ENCODE measurements around the gene TSPAN6.

The TSPAN6 gene, protein sequence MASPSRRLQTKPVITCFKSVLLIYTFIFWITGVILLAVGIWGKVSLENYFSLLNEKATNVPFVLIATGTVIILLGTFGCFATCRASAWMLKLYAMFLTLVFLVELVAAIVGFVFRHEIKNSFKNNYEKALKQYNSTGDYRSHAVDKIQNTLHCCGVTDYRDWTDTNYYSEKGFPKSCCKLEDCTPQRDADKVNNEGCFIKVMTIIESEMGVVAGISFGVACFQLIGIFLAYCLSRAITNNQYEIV

DNA sequence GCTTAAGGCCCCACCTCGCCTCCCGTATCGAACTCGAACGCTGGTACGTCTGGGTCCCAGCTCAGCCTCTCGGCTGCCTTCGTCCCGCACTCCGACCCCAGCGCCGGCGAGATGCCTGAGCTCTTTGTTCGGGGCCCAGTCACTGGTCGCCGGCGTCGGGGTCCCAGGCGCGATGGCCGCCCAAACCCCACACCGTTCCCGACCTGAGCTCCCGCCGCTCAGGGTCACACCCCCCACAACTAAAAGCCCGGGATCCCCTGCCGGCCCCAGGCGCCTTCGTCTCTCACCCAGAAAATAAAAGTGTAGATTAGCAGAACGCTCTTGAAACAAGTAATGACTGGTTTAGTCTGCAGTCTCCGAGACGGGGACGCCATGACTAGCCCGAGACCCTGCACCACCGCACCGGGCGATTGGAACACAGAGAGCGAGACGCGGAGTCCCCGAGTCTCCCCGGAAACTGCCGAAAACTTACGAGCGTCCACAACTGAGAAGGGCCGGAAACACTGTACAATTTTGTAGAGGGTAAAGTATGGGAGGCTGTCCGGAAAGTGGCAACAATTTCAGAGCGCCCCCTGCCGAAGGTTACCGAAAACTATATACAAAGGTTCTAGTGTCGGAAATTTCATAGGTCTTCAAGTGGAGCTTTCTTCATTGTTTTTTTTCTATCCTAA, at the start of gene TSPAN6:
Gene TSPAN6 (minus strand): TSS at position 486 of the 671 bp plus-strand sequence. CDS start 112 bp downstream, at position 374.
- peak; percentile 95 for DNase-seq

DNA sequence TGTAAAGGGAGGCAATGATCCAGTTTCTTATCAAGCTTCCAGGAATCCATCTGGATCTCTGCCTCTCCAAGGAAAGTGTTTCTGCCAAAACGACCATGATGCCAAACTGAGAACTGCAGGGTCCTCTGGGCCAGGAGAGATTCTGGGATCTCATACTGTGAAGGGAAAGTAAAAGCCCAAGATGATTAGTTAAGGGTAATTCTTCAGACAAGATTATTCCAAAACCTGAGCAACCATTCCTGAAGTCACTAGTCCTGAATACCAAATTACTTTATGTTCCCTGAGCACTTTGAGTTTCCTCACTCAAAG, 49.3 kb upstream of the TSPAN6 start:
- no peak for DNase-seq

DNA sequence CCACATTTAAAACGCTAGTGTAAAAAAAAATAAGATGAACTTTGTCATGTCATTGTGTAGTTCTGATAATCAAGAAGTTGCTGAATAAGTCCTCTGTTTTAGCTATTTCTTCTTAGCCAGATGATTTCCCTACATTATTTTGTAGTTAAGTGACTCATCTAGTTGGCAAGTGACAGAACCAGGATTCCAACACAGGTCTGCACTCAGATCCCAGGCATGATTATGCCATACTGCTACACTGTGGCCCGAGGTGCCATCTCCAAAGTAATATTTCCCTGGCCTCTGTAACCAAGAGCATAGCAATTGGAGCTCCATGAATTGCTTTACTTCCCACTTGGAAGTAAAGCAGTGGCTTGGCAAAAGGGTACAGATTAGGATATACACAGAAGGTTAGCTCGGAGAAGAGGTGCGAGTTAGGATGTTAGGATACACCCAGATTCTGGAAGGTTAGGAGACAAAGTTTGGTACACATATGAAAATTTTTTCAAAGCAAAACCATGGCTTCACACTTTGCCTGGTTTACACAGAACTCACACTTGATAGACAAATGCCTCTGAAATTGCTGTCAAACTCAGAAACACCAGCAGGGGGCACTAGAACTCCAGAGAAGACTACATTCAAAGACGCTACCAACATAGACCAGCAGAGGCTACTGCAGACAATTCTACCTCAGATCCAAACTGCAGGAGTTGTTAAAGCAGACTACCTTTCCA, 48.8 kb upstream of the TSPAN6 start:
- peak; percentile 62 to 87 for DNase-seq

DNA sequence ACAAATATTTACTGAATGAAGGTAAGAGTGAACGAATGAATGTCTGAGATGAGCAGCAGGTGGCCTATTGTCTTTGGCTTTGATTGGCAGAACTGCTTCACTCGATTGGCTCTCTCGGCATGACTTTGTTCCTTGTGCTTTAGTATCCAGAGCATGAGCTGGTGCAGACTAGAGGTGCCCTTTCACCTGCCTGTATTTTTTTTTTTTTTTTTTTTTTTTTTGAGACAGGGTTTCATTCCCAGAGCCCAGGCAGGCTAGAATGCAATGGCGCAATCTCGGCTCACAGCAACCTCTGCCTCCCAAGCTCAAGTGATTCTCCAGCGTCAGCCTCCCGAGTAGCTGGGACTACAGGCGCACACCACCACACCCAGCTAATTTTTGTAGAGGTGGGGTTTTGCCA, 46.3 kb upstream of the TSPAN6 start:
- DNase-seq = no peak

DNA sequence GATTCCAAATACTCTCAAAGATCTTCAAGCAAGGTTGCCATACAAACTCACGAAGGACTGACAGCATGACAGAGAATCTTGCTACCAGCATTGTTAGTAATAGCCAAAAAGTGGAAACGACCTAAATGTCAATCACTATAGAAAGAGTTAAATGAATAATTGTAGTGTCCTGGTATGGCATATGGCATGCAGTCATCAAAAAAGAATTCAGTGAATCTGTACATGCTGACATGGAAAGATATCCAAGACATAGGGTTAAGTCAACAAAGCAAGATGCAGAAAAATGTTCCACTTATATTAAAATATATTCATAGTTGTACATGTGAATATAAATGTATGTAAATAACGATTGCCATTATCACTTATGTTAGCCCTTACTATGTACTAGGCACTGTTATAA, 45.0 kb upstream of the TSPAN6 start:
- no peak for DNase-seq

DNA sequence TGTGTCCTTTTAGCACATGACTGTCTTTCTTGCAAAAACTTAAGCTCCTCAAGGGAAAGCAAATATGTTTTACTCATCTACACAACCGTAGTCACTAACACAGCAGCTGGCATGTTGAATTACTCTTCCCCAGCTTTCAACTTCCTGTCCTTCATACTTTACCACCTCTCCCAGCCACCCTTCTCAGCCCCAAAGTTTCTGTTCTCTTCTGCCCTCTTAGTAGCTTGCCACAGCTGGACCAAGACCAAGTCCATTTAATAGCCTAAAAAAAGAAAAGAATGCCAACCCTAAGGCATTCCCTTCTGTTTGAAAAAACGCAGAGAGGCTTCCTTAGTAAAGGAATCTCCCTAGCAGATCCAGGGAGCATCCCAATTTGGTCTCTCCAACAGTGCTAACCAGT, 44.1 kb upstream of the TSPAN6 start:
- no peak for DNase-seq

DNA sequence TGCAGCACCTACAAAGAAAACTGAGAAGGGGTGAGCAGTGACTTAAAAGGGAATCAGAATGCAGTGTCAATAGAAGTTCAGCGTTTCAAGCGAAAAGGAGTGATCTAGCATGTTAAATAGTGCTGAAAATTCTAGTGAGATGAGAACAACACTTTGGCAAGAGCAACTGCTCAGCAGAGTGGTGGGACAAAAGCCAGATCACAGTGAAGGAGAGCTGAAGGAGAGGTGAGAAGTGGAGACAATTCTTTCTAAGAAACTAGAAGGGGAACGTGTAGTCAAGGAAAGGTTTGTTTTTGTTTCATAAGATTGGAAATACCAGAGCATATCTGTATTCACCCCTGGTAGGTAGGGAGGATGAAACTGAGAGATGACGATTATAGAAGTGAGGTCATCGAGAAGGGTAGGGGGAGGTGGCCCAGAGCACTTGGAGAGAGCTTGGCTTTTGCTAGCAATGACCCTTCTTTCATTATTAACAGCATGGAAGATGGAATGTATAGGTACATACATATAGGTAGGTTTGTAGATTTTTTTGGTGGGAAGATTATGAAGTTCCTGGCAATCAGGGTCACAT, 41.1 kb upstream of the TSPAN6 start:
- DNase-seq = no peak

DNA sequence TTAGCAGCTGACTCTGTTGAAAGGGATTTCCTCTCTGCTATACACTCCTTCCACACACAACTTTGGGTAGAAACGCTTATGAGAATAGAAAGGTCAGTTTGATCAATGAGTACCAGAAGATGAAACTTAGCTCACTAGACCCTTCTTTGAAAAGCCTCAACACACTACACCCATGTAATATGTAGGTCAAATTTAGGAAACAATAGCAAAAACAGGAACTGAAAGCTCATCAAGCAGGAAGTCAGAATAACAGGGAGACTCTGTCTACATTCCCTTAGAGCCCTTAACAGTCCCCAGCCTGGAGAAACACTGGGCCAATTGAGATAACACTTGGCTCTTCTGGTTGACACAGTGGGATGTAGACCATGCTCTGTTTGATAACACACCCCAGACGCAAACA, 38.1 kb upstream of the TSPAN6 start:
- no peak for DNase-seq

DNA sequence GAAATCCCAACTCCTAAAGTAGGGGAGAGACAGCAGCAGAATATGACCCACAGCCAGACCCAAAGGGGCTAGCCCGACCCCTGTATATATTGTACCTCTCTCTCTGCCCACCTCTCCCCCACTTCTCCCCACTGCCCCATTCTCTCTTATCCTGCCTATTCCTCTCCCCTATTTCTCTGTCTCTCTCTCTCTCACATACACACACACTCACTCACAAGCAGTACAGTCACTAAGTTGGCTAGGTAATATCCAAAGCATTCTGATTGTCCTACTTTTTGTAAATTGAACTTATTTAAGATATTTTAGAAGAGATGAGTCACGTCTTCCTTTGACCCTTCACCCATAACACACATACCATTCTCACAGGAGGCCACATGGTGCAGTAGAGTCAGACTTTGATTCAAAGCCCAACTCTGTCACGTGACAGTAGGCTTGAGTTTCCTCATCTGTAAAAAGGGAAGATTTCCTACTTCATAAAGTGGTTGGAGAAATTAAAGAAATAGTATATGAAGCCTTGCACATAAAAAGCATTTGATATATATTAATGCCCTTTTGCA, 36.9 kb upstream of the TSPAN6 start:
- no peak for DNase-seq

DNA sequence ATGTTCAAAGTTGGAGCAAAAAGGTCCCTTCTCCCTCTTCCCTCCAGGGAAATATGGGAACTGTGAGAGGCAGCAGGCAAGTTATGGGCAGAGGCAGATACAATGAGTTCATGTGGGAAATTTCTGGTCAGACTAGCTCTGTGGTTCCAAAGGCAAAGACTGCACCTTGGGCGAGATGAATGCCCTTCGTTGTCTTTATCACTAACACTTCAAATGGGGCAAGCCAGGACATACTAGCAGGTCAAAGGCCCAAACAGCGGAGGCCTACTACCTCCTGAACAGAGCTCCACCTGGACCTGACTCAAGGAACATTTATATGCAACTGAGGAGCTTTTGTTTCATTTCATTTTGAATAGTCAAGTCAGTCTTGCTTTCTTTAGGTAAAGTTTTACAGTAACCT, 36.4 kb upstream of the TSPAN6 start:
- no peak for DNase-seq

DNA sequence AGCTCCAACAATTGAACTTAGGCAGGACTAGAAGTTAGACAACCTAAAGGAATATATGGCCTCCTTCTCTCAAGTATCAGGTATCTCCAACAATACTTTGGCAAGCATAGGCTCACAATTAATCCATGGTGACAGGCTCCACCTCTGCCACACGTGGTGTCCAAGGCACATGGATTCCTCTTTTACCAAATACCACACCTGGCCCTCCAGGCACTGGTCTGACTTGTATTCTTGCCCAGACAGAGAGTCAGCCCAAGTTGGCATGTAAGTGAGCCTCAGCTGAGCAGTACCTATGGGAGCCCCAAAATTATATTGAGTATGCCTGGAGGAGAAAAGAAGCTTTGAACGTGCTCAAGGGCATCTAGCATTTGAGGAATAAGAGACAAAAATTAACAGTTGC, 27.0 kb upstream of the TSPAN6 start:
- no peak for DNase-seq

DNA sequence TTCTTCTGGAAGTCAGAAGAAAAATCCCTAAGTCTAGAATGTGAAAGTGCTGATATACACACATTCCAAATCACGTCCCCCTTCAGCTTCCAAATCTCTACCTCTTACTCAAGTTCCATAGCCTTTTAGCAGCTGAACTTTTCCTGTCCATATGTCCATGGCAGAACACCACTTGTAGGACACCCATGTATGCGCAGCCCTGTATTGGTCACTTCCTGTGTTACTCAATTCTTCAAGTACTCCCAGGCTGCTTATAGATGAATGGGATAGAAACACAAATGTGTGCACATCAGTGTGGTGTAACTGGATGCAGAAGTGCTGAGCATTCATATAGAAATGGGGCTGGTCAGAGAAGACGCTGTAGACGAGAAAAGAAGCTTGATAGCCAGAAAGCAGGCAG, 26.2 kb upstream of the TSPAN6 start:
- DNase-seq = no peak

DNA sequence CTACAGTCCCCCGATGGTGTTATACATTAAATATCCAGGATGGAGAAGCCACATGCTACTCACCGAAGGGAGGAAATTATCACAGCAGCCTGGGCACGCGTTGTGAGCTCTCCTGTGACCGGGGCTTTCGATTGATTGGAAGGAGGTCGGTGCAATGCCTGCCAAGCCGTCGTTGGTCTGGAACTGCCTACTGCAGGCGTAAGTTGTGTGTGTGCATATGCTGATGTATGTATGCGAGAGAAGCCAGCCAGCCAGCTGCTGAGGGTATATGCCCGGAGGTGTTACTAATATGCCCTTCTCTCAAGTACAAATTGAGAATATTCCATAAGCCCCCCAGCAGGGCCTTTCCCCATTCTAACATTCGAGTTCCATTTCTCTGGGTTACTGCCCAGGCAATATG, 25.6 kb upstream of the TSPAN6 start:
- DNase-seq = no peak

DNA sequence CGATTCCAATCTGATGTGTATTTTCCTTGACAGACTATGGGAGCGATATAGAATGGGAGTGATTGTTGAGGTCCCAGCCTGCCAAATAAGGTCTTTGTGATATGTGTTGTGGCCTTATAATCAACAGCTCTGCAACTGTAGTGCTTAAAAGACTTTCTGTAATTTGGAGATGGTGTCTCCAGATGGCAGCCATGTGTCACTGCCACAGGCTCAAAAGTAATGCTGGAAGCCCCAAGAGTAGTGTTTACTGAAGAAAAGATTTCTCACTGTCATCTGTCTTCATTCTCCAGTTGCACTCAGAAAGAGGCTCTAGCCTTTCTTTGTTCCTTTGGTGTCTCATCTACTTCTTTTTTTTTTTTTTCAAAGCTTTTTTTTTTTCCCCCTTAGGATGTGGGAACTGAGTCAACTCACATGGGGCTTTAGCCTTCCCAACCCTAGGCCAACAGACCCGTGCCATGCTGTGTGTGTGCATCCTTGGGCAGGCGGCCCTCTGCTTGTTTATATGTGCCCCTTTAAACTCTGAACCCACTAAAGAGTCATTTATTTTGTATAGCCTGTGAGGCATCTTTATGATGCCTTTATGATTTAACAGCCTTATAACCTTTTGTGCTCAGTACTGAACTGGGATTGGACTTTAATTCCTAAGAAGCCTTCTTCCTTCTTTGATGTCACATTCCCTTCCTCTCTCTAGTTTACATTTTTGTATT, 23.0 kb upstream of the TSPAN6 start:
- peak; percentile 24 to 65 for DNase-seq

DNA sequence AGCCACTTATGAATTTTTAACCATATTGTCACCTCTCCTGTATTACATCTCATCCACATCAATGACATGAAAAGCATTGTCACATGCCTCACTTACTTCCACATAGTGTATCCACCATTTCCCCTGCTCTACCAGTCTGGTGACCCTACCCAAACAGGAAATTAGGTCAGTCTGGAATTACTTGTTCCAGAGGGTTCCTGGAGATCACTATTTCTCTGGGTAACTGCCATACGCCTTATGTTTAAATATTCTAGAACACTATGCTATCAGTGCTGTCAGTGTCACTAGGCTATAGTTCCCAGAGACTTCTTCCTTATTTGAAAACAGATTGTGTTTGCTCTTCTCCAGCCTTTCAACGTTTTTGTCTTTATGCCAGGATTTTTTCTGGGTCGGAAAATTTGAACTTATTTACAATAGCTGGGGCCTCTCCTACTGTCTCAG, 22.4 kb upstream of the TSPAN6 start:
- DNase-seq = no peak

DNA sequence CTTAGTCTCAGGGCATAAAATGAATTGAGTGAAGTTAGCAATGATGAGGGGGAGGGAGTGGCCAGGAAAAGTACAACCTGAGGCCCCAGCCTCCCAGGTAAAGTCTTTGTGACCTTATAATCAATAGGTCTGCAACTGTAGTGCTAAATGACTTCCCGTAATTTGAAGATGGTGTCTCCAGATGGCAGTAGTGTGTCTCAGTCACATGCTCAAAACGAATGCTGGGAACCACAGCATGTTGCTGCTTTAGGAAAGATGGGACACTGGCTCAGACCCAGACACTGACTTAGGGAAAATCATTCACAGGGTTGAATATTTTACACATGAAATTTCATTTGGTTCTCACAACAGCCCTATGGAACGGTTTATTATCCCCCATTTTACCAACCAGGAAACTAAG, 17.7 kb upstream of the TSPAN6 start:
- DNase-seq = peak; percentile 32 to 77

DNA sequence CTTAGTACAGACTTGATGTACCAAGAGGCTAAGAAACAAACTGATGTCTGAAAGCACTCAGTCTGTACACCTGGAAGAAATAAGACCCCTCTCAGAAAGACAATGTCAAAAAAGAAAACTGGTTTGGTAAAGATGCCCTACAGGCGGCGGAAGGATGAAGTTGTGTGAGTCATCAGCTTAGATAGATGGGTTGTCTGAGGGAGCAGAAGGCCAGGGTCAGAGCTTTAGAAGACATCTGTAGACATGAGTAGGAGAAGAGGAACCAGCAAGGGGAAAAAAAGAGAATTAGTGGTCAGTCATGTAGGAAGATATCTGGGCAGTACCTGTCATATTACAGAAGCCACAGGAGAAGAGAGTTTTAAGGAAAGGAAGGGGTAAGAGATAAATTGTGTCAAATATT, 15.7 kb upstream of the TSPAN6 start:
- no peak for DNase-seq

DNA sequence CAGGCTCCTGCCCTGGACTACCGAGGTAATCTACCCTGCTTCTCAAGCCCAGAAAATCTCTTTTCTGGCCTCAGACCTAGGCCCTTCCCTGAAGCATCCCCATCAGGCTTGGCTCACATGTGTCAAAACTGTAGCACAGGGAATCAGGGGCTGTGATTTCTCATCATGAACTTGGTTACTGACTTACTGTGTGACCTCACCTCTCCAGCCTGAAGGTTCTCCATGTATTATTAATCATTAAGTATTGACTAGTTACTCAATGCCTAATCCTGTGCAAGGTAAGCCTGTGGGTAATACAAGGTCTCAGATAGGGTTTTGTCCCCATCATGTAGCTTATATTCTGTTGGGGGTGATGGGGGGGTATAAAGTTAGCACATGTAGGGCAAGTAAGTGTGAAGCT, 14.2 kb upstream of the TSPAN6 start:
- DNase-seq = no peak

DNA sequence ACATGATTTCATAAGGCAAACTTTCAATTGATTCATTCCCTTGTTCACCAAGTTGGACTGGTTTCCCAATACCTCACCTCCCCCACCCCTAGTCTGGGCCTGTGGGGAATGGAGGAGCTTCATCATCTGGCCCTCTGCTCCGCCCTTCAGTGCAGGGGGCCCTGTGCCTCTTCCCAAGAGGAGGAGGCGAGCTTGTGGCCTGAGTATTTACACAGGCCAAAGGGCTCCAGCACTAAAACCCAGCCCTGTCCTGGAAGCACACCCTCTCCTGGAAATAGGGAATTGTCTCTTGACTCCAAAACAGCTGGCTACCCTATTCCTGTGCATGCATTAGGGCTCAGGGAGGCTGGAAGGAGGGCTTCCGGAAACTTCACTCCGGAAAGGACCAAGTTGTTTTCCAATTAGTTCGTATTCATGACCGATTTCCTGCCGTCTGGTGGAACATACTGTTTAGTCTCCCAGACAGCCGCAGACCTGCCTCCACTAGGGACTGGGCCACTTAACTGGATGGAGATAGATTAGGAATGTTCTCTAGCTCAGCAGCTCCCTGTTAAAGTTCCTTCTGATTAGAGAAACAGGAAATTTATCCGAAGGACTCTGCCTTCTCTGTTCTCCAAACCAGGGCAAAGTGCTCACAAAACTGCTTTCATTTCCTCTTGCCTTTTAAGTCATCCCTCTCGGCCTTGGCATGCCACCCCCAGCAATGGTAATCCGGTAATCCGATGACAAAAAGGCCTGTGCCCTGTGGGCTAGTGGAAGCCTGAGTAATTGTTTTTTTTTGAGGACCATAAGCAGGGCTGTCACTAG, 13.1 kb upstream of the TSPAN6 start:
- peak in 1 of 2 experiments; percentile 17 for DNase-seq

DNA sequence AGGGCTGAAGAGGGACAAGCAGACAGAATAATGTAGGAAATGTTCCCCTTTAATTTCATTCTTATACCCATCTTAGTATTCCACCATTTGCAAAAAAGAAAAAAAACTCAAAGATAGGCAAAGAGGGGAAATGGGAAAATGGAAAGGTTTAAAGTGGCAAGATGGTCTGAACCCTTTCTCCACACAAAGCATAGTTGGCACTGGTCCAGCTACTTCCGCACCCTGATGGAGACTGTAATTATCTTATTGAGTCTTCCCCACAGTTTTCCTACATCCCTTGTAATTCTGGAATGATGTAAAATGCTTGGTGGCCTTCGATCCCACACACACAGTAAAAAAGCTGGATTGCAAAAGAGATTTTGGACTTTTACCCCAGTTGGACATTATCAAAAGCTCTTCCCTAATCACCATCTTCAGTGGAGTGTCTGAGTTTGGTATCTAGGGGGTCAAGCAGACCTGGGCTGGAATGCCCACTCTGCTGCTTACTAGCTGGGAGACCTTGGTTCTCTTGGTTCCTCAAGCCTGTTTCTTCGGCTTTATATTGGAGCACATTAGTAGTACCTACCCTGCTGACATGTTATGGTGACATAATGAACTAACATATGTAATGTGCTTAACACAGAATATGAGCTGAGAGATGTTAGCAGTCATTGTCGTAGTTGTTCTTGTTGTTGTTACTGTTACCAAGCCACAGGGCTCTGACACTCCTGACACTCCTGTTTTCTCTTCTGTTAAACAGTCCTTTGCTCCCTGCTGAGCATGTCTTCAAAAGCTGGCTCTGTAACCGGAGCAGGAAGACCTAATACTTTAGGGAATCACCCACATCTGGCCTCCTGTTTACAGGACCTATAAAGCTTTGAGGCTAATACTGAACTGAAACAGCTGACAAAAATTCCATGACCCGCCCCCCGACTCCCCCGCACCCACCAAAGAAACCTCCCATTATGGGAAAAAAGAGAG, 12.1 kb upstream of the TSPAN6 start:
- peak; percentile 20 to 74 for DNase-seq

DNA sequence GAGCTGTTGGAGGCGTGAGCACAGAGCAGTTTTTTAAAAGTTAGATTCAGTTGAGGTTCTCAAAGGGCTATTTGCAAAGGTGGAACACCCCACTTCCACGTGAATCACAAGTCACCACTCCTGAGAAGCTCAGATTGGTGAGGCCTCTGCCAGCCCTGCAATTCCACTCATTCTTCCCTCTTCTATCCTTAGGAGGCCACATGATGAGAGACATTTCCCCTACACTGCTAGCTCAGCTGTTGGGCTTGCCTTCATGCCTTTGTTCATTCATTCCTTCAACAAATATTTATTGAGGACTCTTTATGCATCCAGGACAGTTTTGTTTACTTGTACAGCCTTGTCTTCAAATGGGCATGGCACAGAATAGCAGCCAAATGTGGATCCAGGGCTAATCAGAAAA, 11.1 kb upstream of the TSPAN6 start:
- DNase-seq = no peak

Data from NCI-H524 (cell line).